HFF-Myc (cell line): Measurements from ENCODE around the gene PHEX.
"Not testable (repeated sequence)": the region's sequence is repeated elsewhere in the genome, so short reads cannot be mapped to it uniquely, and the experiment has no call there.

Experiments
- DNase-seq: peaks from one replicate; pipeline ENCODE4 v3.0.0-alpha.2; 2011; ENCODE audit warnings: low read depth; ENCODE audit errors: extremely low read depth
- H3K4me3 ChIP-seq: replicated peaks from 2 replicates; pipeline ENCODE4 v1.5.1; 2011; ENCODE audit warnings: low read depth, mild to moderate bottlenecking, control low read depth, low read length
- TF ChIP-seq, protein P1 (sequence below): IDR thresholded peaks from 2 replicates; pipeline ENCODE4 v1.5.1; 2012; ENCODE audit warnings: mild to moderate bottlenecking, low read depth, low read length, control low read depth; ENCODE audit errors: missing control alignments

PHEX gene

DNA sequence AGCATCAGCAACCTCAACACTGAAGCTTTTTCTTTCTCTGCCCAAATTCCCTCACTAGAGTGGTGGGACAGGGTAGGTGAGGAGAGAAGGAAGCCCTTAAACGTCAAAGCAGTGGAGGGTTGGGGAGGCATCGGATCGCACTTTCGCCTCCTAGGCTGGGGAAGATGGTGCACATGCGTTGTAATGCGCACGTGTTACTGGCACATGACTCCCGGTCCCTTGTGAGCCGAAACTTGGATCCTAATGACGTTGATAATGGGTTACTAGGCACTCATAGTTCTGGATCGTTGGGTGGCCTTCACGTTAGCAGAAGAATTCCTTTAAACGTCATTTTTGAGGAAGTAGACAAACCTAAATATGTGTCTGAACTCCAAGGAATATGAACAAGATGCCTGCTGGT is 240.5 kb downstream of the PHEX start, which contains the start of gene CBLL2:
TSS of gene CBLL2 (plus strand) at position 301 of the 400 bp plus-strand sequence. CDS start at position 380, 79 bp downstream.
- no peak for DNase-seq
- TF ChIP-seq, protein P1, sequence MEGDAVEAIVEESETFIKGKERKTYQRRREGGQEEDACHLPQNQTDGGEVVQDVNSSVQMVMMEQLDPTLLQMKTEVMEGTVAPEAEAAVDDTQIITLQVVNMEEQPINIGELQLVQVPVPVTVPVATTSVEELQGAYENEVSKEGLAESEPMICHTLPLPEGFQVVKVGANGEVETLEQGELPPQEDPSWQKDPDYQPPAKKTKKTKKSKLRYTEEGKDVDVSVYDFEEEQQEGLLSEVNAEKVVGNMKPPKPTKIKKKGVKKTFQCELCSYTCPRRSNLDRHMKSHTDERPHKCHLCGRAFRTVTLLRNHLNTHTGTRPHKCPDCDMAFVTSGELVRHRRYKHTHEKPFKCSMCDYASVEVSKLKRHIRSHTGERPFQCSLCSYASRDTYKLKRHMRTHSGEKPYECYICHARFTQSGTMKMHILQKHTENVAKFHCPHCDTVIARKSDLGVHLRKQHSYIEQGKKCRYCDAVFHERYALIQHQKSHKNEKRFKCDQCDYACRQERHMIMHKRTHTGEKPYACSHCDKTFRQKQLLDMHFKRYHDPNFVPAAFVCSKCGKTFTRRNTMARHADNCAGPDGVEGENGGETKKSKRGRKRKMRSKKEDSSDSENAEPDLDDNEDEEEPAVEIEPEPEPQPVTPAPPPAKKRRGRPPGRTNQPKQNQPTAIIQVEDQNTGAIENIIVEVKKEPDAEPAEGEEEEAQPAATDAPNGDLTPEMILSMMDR: no peak
- H3K4me3 ChIP-seq: no peak within 1 kb of the TSS

DNA sequence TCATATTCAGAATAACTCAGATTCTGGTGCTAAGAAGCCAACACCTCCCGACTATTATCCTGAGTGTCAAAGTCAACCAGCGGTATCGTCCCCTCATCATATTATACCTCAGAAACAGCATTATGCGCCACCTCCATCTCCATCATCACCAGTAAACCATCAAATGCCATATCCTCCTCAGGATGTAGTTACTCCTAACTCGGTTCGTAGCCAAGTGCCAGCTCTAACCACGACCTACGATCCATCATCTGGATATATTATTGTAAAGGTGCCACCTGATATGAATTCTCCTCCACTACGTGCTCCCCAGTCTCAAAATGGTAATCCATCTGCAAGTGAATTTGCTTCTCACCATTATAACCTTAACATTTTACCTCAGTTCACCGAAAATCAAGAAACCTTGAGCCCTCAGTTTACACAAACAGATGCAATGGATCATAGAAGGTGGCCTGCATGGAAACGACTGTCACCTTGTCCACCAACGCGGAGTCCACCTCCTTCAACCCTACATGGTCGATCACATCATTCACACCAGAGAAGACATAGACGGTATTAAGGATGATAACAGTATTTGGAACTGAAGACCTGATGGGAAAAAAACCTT is 241.7 kb downstream of the PHEX start:
- no peak overlapping the region for H3K4me3 ChIP-seq
- TF ChIP-seq, protein P1: no peak

DNA sequence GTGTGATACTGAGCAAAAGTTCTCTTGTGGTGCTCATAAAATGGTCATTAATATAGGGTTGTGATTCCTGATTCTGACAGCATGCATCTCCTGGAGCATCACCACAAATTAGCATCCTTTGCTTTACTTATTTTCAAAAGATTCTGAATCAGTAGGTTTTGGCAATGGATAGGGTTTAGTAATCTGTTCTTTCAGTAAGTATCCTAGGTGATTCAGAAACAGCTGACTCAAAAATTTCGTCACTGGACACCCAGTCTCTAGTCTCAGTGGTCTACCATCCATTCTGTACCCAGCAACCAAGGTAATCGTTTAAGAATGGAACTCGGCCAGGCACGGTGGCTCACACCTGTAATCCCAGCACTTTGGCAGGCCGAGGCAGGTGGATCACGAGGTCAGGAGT is 244.7 kb downstream of the PHEX start:
- TF ChIP-seq, protein P1: no peak
- no peak for DNase-seq
- no peak overlapping the region for H3K4me3 ChIP-seq

More for the DNA sequence above, 241.7 kb downstream of the PHEX start:
- DNase-seq: no peak

DNA sequence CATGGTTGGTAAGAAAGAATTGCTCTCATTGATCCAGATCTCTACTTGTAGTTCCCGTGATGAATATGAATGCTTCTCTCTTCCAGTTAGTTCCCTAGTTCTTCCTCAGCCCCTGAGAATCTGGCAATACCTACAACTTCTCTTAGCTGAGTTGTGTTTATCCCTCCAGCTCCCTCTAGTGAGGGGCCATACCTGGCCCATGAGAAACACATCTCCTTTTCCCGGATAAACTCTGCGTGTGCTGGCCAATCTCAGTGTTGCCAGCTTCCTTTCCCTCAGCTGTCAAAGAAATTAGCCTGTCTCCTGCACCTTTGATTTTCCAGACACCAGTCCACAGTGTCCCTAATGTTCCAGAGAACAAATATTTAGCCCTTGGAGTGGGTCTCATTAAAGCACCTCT is 246.2 kb downstream of the PHEX start:
- DNase-seq: no peak
- no peak overlapping the region for H3K4me3 ChIP-seq
- TF ChIP-seq, protein P1: peak; percentile 16

DNA sequence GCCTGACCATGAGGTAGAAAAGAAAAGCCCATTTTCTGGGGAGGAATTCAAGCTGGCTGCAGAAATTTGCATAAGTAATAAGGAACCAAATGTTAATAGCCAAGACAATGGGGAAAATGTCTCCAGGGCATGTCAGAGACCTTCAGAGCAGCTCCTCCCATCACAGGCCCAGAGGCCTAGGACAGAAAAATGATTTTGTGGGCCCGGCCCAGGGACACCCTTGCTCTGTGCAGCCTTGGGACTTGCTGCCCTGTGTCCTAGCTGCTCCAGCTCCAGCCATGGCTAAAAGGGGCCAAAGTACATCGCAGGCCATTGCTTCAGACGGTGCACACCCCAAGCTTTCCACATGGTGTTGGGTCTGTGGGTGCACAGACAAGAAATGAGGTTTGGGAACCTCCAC is 257.1 kb downstream of the PHEX start:
- not testable (repeated sequence) for H3K4me3 ChIP-seq, DNase-seq

DNA sequence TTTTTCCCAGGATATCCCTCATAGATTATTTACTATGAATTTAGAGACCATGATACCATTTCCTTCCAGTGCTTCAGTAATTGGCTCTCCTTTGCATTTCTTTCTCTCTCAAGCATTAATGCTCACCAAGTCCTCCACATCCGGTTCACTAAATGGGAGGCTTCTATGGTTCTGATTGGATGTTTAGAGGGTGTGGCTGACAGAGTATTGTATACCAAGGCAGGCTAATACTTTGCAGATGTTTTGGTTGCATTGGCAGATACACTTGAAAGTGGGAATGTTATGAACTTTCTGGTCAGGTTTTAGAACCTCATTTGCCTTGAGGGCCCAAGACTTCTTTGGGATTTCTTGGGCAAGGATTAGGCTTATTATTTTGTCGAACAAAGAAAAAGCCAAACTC is 264.7 kb downstream of the PHEX start:
- peak; percentile 59 for DNase-seq
- TF ChIP-seq, protein P1: no peak
- H3K4me3 ChIP-seq: no peak overlapping the region

DNA sequence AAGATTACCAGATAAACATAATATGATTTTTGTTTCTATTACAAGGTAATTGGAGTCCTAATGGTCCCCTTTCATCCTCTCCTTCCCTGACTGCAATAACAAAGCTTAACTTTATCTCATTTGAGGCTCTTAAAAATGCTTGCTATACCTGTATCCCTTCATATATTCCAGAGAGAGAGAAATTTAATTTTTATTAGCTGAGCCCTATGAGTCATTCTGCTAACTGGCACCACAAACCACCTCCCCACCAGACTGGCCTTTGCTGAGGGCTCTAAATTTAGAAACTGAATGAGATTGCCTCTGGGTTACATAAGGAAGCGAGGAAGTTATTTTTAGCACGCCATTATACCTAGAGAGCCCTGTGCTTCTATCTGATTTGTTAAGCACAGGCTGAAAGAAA is 268.0 kb downstream of the PHEX start:
- TF ChIP-seq, protein P1: no peak
- DNase-seq: no peak
- no peak overlapping the region for H3K4me3 ChIP-seq
